ENCODE results near the gene C11orf86. TPM values are rescaled to one million over a fixed set of nuclear protein-coding genes. Genes with fewer than 3 reads are reported as not detected.

The C11orf86 gene
- polyA plus RNA-seq (2012; ENCODE audit: low read depth, missing spikeins) = not detected

- FAIRE-seq (no peak), DNase-seq (ENCODE audit: insufficient read length, low spot score) (no peak)
- TF ChIP-seq POU2F2 (IDR thresholded peaks at IDR 0.05; ENCODE audit: low read depth, low read length) = no peak
Measured at GRCh38 chr11:66974724-66975404, at the start of gene C11orf86. C11orf86 (plus strand) TSS chr11:66975304; CDS start chr11:66975363, 59 bp downstream.

DNA sequence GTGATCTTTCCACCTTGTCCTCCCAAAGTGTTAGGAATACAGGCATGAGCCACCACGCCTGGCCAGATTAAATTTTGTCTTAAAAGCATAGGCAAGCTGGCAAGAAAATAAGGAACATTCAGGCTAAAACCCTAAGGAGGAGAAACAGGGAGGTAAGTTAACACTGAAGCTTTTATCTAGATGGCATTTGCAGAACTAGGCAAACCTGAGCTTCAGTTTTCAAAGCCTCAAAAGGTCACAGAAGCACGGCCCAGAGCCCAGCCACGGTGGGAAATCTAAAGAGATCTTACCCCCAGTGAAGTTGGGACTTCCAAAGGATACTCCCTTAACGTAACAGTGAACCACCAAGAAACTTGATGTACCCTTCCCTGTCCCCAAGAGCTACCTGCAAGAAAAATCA, 45.4 kb upstream of the C11orf86 start:
- DNase-seq (ENCODE audit: insufficient read length, low spot score) (no peak), FAIRE-seq (no peak)

GRCh38 chr11:66932543-66932942, 42.6 kb upstream of the C11orf86 start:
- FAIRE-seq (no peak), DNase-seq (ENCODE audit: insufficient read length, low spot score) (no peak)
- no peak for TF ChIP-seq POLR2A (IDR thresholded peaks at IDR 0.05; ENCODE audit: low read depth, low read length)
- no peak for TF ChIP-seq SPI1 (IDR thresholded peaks at IDR 0.05; ENCODE audit: low read depth, low read length)
- TF ChIP-seq POLR2AphosphoS5 (IDR thresholded peaks at IDR 0.05; ENCODE audit: low read depth, low read length) = no peak

More for the DNA sequence above, 45.4 kb upstream of the C11orf86 start:
- no peak for TF ChIP-seq TAF1 (IDR thresholded peaks at IDR 0.05; ENCODE audit: low read depth, low read length)
- TF ChIP-seq POU2F2 (IDR thresholded peaks at IDR 0.05; ENCODE audit: low read depth, low read length) = no peak
- no peak for TF ChIP-seq POLR2AphosphoS5 (IDR thresholded peaks at IDR 0.05; ENCODE audit: low read depth, low read length)
- no peak for TF ChIP-seq POLR2A (IDR thresholded peaks at IDR 0.05; ENCODE audit: low read depth, low read length)
- TF ChIP-seq PAX5 (IDR thresholded peaks at IDR 0.05; ENCODE audit: insufficient read depth, low read length, severe bottlenecking) = no peak

GRCh38 chr11:66933531-66933930, 41.6 kb upstream of the C11orf86 start:
- DNase-seq (ENCODE audit: insufficient read length, low spot score) = no peak
- no peak for TF ChIP-seq POU2F2 (IDR thresholded peaks at IDR 0.05; ENCODE audit: low read depth, low read length)
- no peak for TF ChIP-seq POLR2AphosphoS5 (IDR thresholded peaks at IDR 0.05; ENCODE audit: low read depth, low read length)
- TF ChIP-seq PAX5 (IDR thresholded peaks at IDR 0.05; ENCODE audit: insufficient read depth, low read length, severe bottlenecking) = no peak
- no peak for TF ChIP-seq SPI1 (IDR thresholded peaks at IDR 0.05; ENCODE audit: low read depth, low read length)
- no peak for TF ChIP-seq TAF1 (IDR thresholded peaks at IDR 0.05; ENCODE audit: low read depth, low read length)
- no peak for TF ChIP-seq POLR2A (IDR thresholded peaks at IDR 0.05; ENCODE audit: low read depth, low read length)
- no peak for FAIRE-seq

- FAIRE-seq (no peak), DNase-seq (ENCODE audit: insufficient read length, low spot score) (no peak)
- TF ChIP-seq POLR2A (IDR thresholded peaks at IDR 0.05; ENCODE audit: low read depth, low read length) (no peak), POU2F2 (IDR thresholded peaks at IDR 0.05; ENCODE audit: low read depth, low read length) (no peak), POLR2AphosphoS5 (IDR thresholded peaks at IDR 0.05; ENCODE audit: low read depth, low read length) (no peak), TAF1 (IDR thresholded peaks at IDR 0.05; ENCODE audit: low read depth, low read length) (no peak), SPI1 (IDR thresholded peaks at IDR 0.05; ENCODE audit: low read depth, low read length) (no peak), PAX5 (IDR thresholded peaks at IDR 0.05; ENCODE audit: insufficient read depth, low read length, severe bottlenecking) (no peak)
Measured at GRCh38 chr11:66934950-66935779, 39.9 kb upstream of the C11orf86 start.

DNA sequence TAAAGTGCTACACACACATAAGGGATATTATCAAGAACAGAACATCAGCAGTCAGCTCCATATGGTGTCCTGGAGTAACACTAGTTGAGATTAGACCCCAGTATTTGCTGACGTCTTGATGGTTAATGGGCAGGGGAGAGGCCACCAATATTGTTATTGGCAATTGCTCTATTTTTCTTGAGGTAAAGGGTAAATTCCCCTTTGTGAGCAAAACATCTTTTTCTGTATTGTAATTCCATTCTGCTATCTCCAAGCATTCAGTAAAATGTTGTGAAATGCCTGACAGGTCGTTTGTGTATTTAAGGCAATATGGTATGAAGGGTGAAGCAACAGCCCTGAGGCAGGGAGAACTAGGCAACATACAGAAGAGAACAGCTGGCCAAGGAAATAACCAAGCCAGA, 38.8 kb upstream of the C11orf86 start:
- DNase-seq (ENCODE audit: insufficient read length, low spot score) = no peak
- no peak for TF ChIP-seq PAX5 (IDR thresholded peaks at IDR 0.05; ENCODE audit: insufficient read depth, low read length, severe bottlenecking)
- no peak for TF ChIP-seq POLR2A (IDR thresholded peaks at IDR 0.05; ENCODE audit: low read depth, low read length)
- TF ChIP-seq POU2F2 (IDR thresholded peaks at IDR 0.05; ENCODE audit: low read depth, low read length) = no peak
- no peak for TF ChIP-seq POLR2AphosphoS5 (IDR thresholded peaks at IDR 0.05; ENCODE audit: low read depth, low read length)
- no peak for TF ChIP-seq SPI1 (IDR thresholded peaks at IDR 0.05; ENCODE audit: low read depth, low read length)
- TF ChIP-seq TAF1 (IDR thresholded peaks at IDR 0.05; ENCODE audit: low read depth, low read length) = no peak
- FAIRE-seq = no peak

DNA sequence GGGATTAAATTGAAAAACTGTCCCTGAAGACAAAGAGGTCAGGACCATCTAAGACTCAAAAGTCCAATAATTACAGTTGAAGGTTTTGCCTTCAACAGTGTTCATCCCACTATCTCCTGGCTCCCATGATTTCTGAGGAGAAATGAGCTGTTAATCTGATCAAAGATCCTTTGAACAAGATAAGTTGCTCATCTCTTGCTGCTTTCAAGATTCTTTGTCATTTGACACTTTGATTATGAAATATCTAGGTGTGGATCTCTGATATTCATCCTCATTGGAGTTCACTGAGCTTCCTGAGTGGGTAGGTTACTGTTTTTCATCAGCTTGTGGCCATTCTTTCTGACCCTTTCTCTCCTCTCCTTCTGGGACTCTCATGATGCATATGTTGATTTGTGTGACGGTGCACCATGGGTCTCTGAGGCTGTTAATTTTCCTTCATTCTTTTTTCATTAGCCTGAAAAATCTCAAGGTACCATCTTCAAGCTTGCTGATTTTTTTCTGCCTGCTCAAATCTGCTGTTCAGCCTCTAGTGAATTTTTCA, 37.8 kb upstream of the C11orf86 start:
- DNase-seq (ENCODE audit: insufficient read length, low spot score) = no peak
- FAIRE-seq = no peak
- TF ChIP-seq POLR2AphosphoS5 (IDR thresholded peaks at IDR 0.05; ENCODE audit: low read depth, low read length) = no peak
- no peak for TF ChIP-seq TAF1 (IDR thresholded peaks at IDR 0.05; ENCODE audit: low read depth, low read length)
- no peak for TF ChIP-seq POLR2A (IDR thresholded peaks at IDR 0.05; ENCODE audit: low read depth, low read length)
- no peak for TF ChIP-seq POU2F2 (IDR thresholded peaks at IDR 0.05; ENCODE audit: low read depth, low read length)
- no peak for TF ChIP-seq PAX5 (IDR thresholded peaks at IDR 0.05; ENCODE audit: insufficient read depth, low read length, severe bottlenecking)
- TF ChIP-seq SPI1 (IDR thresholded peaks at IDR 0.05; ENCODE audit: low read depth, low read length) = no peak

- TF ChIP-seq SPI1 (IDR thresholded peaks at IDR 0.05; ENCODE audit: low read depth, low read length) (no peak), PAX5 (IDR thresholded peaks at IDR 0.05; ENCODE audit: insufficient read depth, low read length, severe bottlenecking) (no peak), TAF1 (IDR thresholded peaks at IDR 0.05; ENCODE audit: low read depth, low read length) (no peak)
- DNase-seq (ENCODE audit: insufficient read length, low spot score) (no peak), FAIRE-seq (no peak)
Measured at GRCh38 chr11:66938582-66939135, 36.4 kb upstream of the C11orf86 start.

DNA sequence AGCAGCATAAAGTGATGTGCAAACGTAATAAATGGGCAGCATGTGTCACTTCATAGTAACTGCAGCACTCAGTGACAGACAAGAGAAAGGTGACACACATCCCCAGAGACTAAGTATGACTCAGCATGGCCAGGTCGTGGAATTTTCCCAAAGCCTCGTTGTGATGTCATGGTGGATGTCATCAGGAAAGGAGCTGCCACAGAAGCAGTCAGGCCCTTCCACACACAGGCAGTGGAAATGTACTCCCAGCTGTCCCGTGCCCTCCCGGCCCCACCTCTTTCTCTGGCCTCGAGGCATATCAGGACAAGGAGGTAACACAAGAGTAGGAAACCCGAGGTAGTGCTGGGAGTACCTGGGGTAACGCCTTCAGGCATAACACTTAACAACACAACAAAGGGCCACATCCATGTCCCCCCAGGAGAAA, 25.0 kb upstream of the C11orf86 start:
- TF ChIP-seq POLR2A (IDR thresholded peaks at IDR 0.05; ENCODE audit: low read depth, low read length) (no peak), TAF1 (IDR thresholded peaks at IDR 0.05; ENCODE audit: low read depth, low read length) (no peak), PAX5 (IDR thresholded peaks at IDR 0.05; ENCODE audit: insufficient read depth, low read length, severe bottlenecking) (no peak), POLR2AphosphoS5 (IDR thresholded peaks at IDR 0.05; ENCODE audit: low read depth, low read length) (no peak), SPI1 (IDR thresholded peaks at IDR 0.05; ENCODE audit: low read depth, low read length) (no peak), POU2F2 (IDR thresholded peaks at IDR 0.05; ENCODE audit: low read depth, low read length) (no peak)
- DNase-seq (ENCODE audit: insufficient read length, low spot score) (no peak), FAIRE-seq (no peak)

All from GM12891 (cell line).